DND-41 (cell line): ENCODE measurements around the gene HECTD3.

Experiments used
- CTCF ChIP-seq: IDR thresholded peaks from 2 replicates; pipeline ENCODE4 v1.5.1; 2012; ENCODE audit warnings: borderline replicate concordance, low read length, moderate library complexity, mild to moderate bottlenecking; ENCODE audit not compliant: poor library complexity, severe bottlenecking; ENCODE audit errors: extremely low read depth
- EZH2 ChIP-seq: IDR thresholded peaks from 3 replicates; pipeline ENCODE4 v1.6.1; 2012; ENCODE audit warnings: borderline replicate concordance, low read depth, mild to moderate bottlenecking, moderate library complexity, low read length, inconsistent platforms; ENCODE audit not compliant: severe bottlenecking

GRCh38 chr1:44999232-44999631, 11.9 kb downstream of the HECTD3 start:
- no peak for TF ChIP-seq CTCF
- no peak for TF ChIP-seq EZH2
